ENCODE measurements around the gene APOBEC3A. TPM values are rescaled to one million over a fixed set of nuclear protein-coding genes. Genes with fewer than 3 reads are reported as not detected.
A peak's percentile ranks its signal among the peaks of the same experiment; 100 is the strongest.

The APOBEC3A gene
- total RNA-seq, 3 donors from 2014 or later = 0.92 to 23.6 (median 2.5) TPM

DNA sequence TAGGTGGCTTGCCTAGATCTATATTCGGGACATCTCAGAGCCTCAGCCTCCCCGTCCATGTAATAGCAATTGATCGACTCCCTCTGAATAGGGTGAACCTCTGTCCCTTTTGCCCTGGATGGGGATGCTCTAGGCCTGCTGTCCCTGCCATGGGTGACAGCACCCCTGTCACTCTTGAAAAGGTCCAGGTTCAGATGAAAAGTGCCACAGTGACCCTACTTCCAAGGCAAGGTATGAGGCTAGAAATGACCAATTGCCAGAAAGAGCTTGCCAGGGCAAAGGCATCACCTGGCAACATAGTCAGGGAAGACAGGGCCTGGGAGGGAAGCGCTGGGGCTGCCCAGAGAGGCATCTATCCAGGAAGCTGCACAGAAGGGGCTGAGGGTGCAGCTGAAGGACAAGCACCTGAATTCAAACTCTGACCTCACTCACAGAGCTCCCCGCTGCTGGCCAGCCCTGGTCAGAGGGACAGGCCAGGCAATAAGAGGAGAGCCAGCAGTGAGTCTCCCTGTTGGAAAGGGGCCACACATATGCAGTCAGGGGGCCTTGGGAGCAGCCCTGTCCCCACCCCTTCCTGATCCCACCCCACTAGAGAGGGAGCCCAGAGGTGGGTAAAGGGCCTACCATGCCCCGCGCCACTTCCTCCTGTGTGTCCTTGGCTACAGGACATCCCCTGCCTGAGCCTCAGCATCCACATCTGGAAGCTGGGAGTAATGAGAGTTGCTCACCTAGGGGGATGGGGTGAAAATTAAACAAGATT lies 9.0 kb upstream of the APOBEC3A start:
- intact Hi-C loops (cut with DNase I, micrococcal nuclease) = no loop called here
- H3K4me3 ChIP-seq = no peak overlapping the region
- DNase-seq = peak in 1 of 3 donors; percentile 26
- no peaks in the 10 kb centered on the region for H3K36me3 ChIP-seq (ENCODE audit: low read depth)
- H3K4me1 ChIP-seq (ENCODE audit: low read depth) = peaks cover 21% of the 10 kb centered on the region
- no peak for TF ChIP-seq CTCF (IDR thresholded peaks at IDR 0.05)
- ATAC-seq = no peak
- H3K9me3 ChIP-seq = no peaks in the 10 kb centered on the region

GRCh38 chr22:38949889-38950405 lies 7.5 kb upstream of the APOBEC3A start:
- TF ChIP-seq CTCF (IDR thresholded peaks at IDR 0.05) = no peak
- peaks cover 28% of the 10 kb centered on the region for H3K4me1 ChIP-seq (ENCODE audit: low read depth)
- ATAC-seq = peak; percentile 60
- H3K4me3 ChIP-seq = no peak overlapping the region
- H3K36me3 ChIP-seq (ENCODE audit: low read depth) = no peaks in the 10 kb centered on the region
- no peaks in the 10 kb centered on the region for H3K9me3 ChIP-seq
- intact Hi-C loops (cut with DNase I, micrococcal nuclease) = no loop called here
- DNase-seq = peak; percentile 52 to 64 (median 64)

DNA sequence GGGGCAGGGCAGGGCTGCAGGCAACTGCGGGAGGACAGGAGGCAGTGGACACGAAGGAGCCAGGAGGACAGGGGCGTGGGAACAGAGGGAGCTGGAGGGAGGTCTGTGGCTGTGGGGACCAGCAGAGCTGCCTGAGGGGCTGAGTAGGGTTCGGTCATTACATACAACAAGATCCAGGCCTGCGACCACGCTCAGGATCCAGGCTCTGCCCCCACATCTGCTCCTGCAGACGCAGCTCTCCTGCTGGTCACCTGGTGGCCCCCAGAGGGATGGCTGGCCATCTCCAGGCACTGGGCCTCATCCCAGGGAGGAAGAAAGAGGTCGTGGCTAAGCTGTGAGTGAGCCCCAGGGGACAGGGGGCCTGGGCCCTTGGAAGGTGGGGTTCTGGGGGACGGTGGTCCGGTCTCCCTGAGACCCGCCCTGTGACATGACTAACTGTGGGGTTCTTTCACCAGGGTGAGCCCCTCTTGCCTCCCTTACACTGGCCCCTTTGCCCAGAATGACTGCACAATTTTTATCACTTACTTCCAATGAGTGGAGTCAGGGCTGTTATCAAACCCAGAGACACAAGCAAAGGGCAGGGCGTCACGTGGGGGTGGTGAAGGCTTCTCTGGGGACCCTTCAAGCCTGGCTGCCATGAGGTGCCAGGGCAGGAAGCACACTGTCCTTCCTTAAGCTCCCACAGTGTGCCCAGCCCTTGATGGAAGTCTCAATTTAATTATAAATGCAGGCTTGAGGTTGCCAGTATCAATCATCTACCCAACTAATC lies 6.7 kb upstream of the APOBEC3A start:
- Histone ChIP-seq H3K4me1 (ENCODE audit: low read depth) (peaks cover 28% of the 10 kb centered on the region), H3K9me3 (no peaks in the 10 kb centered on the region), H3K36me3 (ENCODE audit: low read depth) (no peaks in the 10 kb centered on the region), H3K4me3 (no peak overlapping the region)
- intact Hi-C loops (cut with DNase I, micrococcal nuclease) = no loop called here
- ATAC-seq = no peak
- DNase-seq = peak in 2 of 3 donors; percentile 40 to 48
- TF ChIP-seq CTCF (IDR thresholded peaks at IDR 0.05) = no peak

DNA sequence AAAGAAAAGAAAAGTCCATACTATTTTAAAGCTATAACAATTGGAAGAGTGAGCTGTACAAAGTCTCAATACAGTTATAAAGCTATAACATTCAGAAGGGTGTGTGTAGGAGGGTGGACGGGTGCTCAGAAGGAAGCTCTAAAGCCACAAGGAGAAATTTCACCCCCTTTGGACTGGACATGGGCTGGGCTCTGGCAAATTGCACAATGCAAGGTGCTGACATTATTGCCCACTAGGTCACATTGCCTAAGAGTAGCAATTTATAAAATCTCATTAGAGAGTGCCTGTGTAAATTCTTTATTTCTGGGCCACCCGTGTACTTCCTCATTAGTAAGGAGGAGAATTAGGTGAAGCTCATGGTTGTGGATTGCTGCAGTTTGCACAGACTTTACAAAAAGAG lies 5.7 kb upstream of the APOBEC3A start:
- H3K4me1 ChIP-seq (ENCODE audit: low read depth) = peaks cover 28% of the 10 kb centered on the region
- H3K4me3 ChIP-seq = no peak overlapping the region
- ATAC-seq = peak; percentile 75
- intact Hi-C loops (cut with DNase I, micrococcal nuclease) = no loop called here
- no peak for TF ChIP-seq CTCF (IDR thresholded peaks at IDR 0.05)
- no peaks in the 10 kb centered on the region for H3K9me3 ChIP-seq
- H3K36me3 ChIP-seq (ENCODE audit: low read depth) = no peaks in the 10 kb centered on the region
- DNase-seq = peak in 2 of 3 donors; percentile 42 to 56

- ATAC-seq = no peak
- peaks cover 28% of the 10 kb centered on the region for H3K4me1 ChIP-seq (ENCODE audit: low read depth)
- H3K4me3 ChIP-seq = no peak overlapping the region
- intact Hi-C loops (cut with DNase I, micrococcal nuclease) = no loop called here
- DNase-seq = peak in 1 of 3 donors; percentile 33
- no peak for TF ChIP-seq CTCF (IDR thresholded peaks at IDR 0.05)
- H3K9me3 ChIP-seq = no peaks in the 10 kb centered on the region
- no peaks in the 10 kb centered on the region for H3K36me3 ChIP-seq (ENCODE audit: low read depth)
Measured at GRCh38 chr22:38952281-38952993, 5.0 kb upstream of the APOBEC3A start.

Measured in mucosa of descending colon (tissue), 3 donors.